ENCODE results near the gene PTPRD. TPM values are rescaled to one million over a fixed set of nuclear protein-coding genes. Genes with fewer than 3 reads are reported as not detected.

The PTPRD gene
- total and polyA plus RNA-seq, 2 of the 4 experiments (the other 2 are of a cell fraction), result 0.07 to 0.18 TPM

DNA sequence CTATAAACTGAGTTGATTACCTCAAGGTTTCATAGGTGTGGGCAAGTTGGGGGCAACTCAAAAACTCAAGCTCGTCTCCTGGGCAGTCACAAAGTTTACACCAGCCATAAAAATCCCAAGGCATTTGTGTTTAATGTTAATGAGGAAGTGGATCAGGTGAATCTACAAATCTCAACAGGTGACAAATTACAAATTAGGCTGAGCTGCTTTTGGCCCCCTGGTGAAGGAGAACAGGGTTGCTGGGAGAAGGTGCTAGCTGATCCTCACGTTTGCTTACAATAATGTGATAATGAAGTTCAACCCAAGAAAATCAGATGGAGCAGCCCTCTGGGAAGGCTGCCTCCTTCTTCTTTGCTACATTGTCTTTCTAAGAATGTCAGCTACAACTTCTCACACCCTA is 2324.8 kb downstream of the PTPRD start:
- peaks cover 6% of the 10 kb centered on the region; the same call in 1 of the 2 replicates for H3K9me3 ChIP-seq (ENCODE audit: control insufficient read depth, insufficient read depth, low read length)
- dilution Hi-C loops (cut with HindIII; ENCODE audit: low sequenced_read_pairs, unreplicated experiment) (no loop called here), intact Hi-C loops (cut with micrococcal nuclease) (no loop called here), in situ Hi-C loops (cut with MboI; ENCODE audit: low sequenced_read_pairs) (no loop called here)
- no peak overlapping the region for H2BK5ac ChIP-seq (ENCODE audit: low read depth, low read length, poor library complexity, severe bottlenecking)
- H3K79me1 ChIP-seq (ENCODE audit: low read depth in 1 of 2, low read length in 2 of 2), result no peaks in the 10 kb centered on the region
- no peak overlapping the region for H3K23ac ChIP-seq (ENCODE audit: low read depth, low read length)
- H3K18ac ChIP-seq (ENCODE audit: low read depth, low read length), result no peak overlapping the region
- POLR2A ChIA-PET (ENCODE audit: unreplicated experiment), result no interaction called here
- H3K4ac ChIP-seq (ENCODE audit: low read depth, low read length), result no peak overlapping the region
- no peak overlapping the region for H2BK15ac ChIP-seq (ENCODE audit: low read depth, low read length)
- no TSS peak for BruUV-seq (replicated peaks)
- H4K20me1 ChIP-seq (ENCODE audit: insufficient read depth, low read length), result no peaks in the 10 kb centered on the region
- TF ChIP-seq BHLHE40 (IDR thresholded peaks at IDR 0.05; ENCODE audit: low read depth, low read length), result no peak
- no peak for TF ChIP-seq CEBPB (IDR thresholded peaks at IDR 0.05; ENCODE audit: low read depth, low read length)
- TF ChIP-seq MXI1 (IDR thresholded peaks at IDR 0.05; ENCODE audit: borderline replicate concordance, low read depth, low read length), result no peak
- TF ChIP-seq CHD1 (IDR thresholded peaks at IDR 0.05; ENCODE audit: low read depth, low read length), result no peak
- no peak for TF ChIP-seq POLR2A (IDR thresholded peaks at IDR 0.05; ENCODE audit: low read depth, low read length)
- no peak for TF ChIP-seq CTCF (conservative IDR thresholded peaks at IDR 0.05; ENCODE audit: low read depth, low read length)
- TF ChIP-seq, protein P1, sequence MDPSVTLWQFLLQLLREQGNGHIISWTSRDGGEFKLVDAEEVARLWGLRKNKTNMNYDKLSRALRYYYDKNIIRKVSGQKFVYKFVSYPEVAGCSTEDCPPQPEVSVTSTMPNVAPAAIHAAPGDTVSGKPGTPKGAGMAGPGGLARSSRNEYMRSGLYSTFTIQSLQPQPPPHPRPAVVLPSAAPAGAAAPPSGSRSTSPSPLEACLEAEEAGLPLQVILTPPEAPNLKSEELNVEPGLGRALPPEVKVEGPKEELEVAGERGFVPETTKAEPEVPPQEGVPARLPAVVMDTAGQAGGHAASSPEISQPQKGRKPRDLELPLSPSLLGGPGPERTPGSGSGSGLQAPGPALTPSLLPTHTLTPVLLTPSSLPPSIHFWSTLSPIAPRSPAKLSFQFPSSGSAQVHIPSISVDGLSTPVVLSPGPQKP (IDR thresholded peaks at IDR 0.05; ENCODE audit: borderline replicate concordance, low read depth, low read length), result no peak
- TF ChIP-seq USF2 (IDR thresholded peaks at IDR 0.05; ENCODE audit: low read depth, low read length), result no peak
- no peak for TF ChIP-seq MAZ (IDR thresholded peaks at IDR 0.05; ENCODE audit: borderline replicate concordance, low read depth, low read length)
- no peak for TF ChIP-seq RAD21 (IDR thresholded peaks at IDR 0.05; ENCODE audit: low read length)
- no peak for TF ChIP-seq RFX5 (IDR thresholded peaks at IDR 0.05; ENCODE audit: low read depth, low read length)
- TF ChIP-seq MAFK (IDR thresholded peaks at IDR 0.05; ENCODE audit: low read depth, low read length), result no peak
- TF ChIP-seq FOS (IDR thresholded peaks at IDR 0.05; ENCODE audit: low read depth, low read length), result no peak
- no peak for TF ChIP-seq NFE2L2 (IDR thresholded peaks at IDR 0.05; ENCODE audit: low read depth, low read length)
- TF ChIP-seq RCOR1 (IDR thresholded peaks at IDR 0.05; ENCODE audit: insufficient replicate concordance, low read length), result no peak
- no peak overlapping the region for H3K4me2 ChIP-seq (ENCODE audit: low read depth, low read length)
- no peak for ATAC-seq (ENCODE audit: low read depth)
- no peaks in the 10 kb centered on the region for H3K4me1 ChIP-seq (ENCODE audit: control insufficient read depth, insufficient read depth, low read length)
- no CpG with 5 or more reads among the region's 2 CpGs for WGBS, 2 experiments (ENCODE audit: extremely low coverage in 2 of 2, insufficient read length in 1 of 2)
- no peak overlapping the region for H3K14ac ChIP-seq (replicated peaks; ENCODE audit: low read depth, low read length)
- no peak overlapping the region for H3K4me3 ChIP-seq (ENCODE audit: insufficient read depth, low read depth, low read length)
- H4K8ac ChIP-seq (ENCODE audit: low read depth in 2 of 2, low read length in 2 of 2), result no peak overlapping the region
- H2BK20ac ChIP-seq (ENCODE audit: low read depth, low read length), result no peak overlapping the region
- H3K36me3 ChIP-seq (ENCODE audit: control insufficient read depth, insufficient read depth, low read length), result no peaks in the 10 kb centered on the region
- H3K9ac ChIP-seq (ENCODE audit: low read depth, low read length), result no peak overlapping the region
- DNase-seq, result no peak
- no peak overlapping the region for H2BK120ac ChIP-seq (ENCODE audit: low read depth, low read length)
- no peak overlapping the region for H3K27ac ChIP-seq (ENCODE audit: insufficient read depth, low read length)
- no peak overlapping the region for H2AK5ac ChIP-seq (ENCODE audit: low read depth, low read length)
- no peak overlapping the region for H4K5ac ChIP-seq (ENCODE audit: low read depth, low read length)
- no peaks in the 10 kb centered on the region for H3K27me3 ChIP-seq (ENCODE audit: control insufficient read depth, insufficient read depth, low read length)
- H2AK9ac ChIP-seq (replicated peaks; ENCODE audit: low read depth, low read length, poor library complexity), result no peak overlapping the region
- H3K56ac ChIP-seq (ENCODE audit: extremely low read depth, insufficient read depth, low read length), result no peak overlapping the region
- H4K91ac ChIP-seq (ENCODE audit: insufficient read depth, low read depth, low read length), result no peak overlapping the region
- no peak overlapping the region for H2AFZ ChIP-seq (replicated peaks; ENCODE audit: low read length, poor library complexity)
- H3K9me1 ChIP-seq (ENCODE audit: insufficient read depth, low read length), result no peaks in the 10 kb centered on the region
- CTCF ChIA-PET, result no interaction called here
